Measurements from ENCODE around the gene AP2M1. TPM values are rescaled to one million over a fixed set of nuclear protein-coding genes. Genes with fewer than 3 reads are reported as not detected.

Gene AP2M1
- total RNA-seq, 1 donor from 2014 or later = 278 TPM

Other genes starting within 250 kb of the AP2M1 start
- gene ABCC5, start 157.0 kb upstream of the AP2M1 start, total RNA-seq = 55.8 TPM
- gene HTR3D, start 143.1 kb upstream of the AP2M1 start, total RNA-seq = not detected
- not detected for gene HTR3C, start 121.8 kb upstream of the AP2M1 start, total RNA-seq
- not detected for gene HTR3E, start 77.8 kb upstream of the AP2M1 start, total RNA-seq
- 30.6 TPM for gene EIF2B5, start 39.5 kb upstream of the AP2M1 start, total RNA-seq
- gene DVL3, start 19.5 kb upstream of the AP2M1 start, total RNA-seq = 57.8 TPM
- 67.4 TPM for gene ABCF3, start 11.3 kb downstream of the AP2M1 start, total RNA-seq
- 0.53 TPM for gene VWA5B2, start 54.7 kb downstream of the AP2M1 start, total RNA-seq
- 16.7 TPM for gene ALG3, start 74.1 kb downstream of the AP2M1 start, total RNA-seq
- 1.3 TPM for gene EEF1AKMT4, start 74.8 kb downstream of the AP2M1 start, total RNA-seq
- gene CAMK2N2, start 86.7 kb downstream of the AP2M1 start, total RNA-seq = 0.53 TPM
- not detected for gene ECE2, start 101.2 kb downstream of the AP2M1 start, total RNA-seq
- 122 TPM for gene PSMD2, start 124.4 kb downstream of the AP2M1 start, total RNA-seq
- 248 TPM for gene EIF4G1, start 139.8 kb downstream of the AP2M1 start, total RNA-seq
- gene FAM131A, start 162.7 kb downstream of the AP2M1 start, total RNA-seq = 22.6 TPM
- gene CLCN2, start 186.8 kb downstream of the AP2M1 start, total RNA-seq = 24.5 TPM
- gene POLR2H, start 186.9 kb downstream of the AP2M1 start, total RNA-seq = 57.8 TPM
- 1.2 TPM for gene THPO, start 203.4 kb downstream of the AP2M1 start, total RNA-seq
- gene CHRD, start 205.2 kb downstream of the AP2M1 start, total RNA-seq = 27.0 TPM

Measured in sciatic nerve (tissue), 1 donor.